HG02840 (cell line): ENCODE data around the gene BCKDHA.
"Not testable (repeated sequence)": the region's sequence is repeated elsewhere in the genome, so short reads cannot be mapped to it uniquely, and the experiment has no call there.

Experiments
- ATAC-seq: cut with Tn5 transposase; IDR thresholded peaks from one replicate; pipeline ENCODE4 v1.9.1; 2021; ENCODE audit warnings: mild to moderate bottlenecking, moderate library complexity, moderate number of reproducible peaks; ENCODE audit not compliant: unreplicated experiment, low FRiP score

The BCKDHA gene

DNA sequence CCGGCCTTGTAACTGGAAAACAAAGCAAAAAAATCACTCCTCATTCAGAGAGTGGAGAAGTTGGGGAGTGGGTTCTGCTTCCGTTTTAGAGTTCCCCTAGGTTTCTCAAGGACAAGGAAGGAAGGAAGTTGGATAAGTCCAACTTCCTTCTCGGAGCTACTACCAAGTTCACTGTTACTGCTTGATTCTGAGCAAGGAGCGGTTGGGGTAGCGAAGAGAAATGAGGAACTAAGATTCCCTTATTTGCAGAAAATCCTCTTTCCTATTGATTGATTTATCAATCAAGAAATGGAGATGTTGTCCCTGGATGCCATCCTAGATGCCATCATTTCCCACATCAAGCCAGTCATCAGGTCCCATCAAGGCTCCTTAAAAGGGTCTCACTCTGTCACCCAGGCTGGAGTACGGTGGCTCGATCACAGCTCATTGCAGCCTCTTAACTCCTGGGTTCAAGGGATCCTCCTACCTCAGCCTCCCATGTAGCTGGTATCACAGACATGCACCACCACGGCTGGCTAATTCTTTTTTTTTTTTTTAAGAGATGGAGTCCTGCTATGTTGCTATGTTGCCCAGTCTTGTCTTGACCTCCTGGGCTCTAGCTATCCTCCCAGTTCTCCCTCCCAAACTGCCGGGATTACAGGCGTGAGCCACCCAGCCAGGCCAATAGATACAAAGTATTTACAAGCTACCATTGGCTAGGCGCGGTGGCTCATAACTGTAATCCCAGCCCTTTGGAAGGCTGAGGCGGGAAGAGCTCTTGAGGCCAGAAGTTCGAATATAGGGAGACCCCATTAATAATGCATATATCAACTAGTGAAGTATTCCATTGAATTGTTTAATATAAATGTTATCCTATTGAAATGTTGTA is 32.9 kb upstream of the BCKDHA start:
- ATAC-seq = no peak

DNA sequence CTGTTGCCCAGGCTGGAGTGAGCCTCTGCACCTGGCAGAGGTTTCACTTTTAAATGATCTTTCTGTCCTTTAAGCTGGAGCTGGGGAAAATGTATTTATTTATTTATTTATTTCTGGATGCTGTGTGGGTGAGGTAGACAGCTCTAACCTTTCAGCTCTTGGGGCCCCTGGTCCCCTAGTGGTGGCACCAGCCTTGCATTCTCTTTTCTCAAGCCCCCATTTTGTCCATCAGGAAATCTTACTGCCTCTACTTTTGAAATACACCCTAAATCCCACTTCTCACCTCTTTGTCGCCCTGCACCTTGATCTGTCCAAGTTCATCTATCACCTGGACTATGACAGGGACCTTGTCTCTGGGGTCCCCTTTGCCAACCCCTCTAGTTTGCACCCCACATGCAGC is 31.5 kb upstream of the BCKDHA start:
- ATAC-seq = no peak

DNA sequence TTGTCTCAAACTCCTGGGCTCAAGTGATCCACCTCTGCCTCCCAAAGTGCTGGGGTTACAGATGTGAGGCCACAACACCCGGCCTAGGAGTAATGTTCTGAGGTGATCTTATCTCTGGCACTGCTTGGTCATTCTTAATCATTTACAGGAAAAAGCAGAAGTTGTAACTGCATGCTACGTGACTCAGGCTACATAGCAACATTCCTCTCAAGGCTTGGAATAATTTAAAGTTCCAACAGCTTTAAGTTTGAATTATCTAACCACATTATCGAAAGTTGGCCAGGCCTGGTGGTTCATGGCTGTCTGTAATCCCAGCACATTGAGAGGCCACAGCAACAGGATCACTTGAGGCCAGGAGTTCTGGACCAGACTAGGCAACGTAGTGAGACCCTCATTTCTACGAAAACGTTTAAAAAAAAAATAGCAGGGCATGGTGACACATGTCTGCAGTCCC is 29.7 kb upstream of the BCKDHA start:
- ATAC-seq = no peak

DNA sequence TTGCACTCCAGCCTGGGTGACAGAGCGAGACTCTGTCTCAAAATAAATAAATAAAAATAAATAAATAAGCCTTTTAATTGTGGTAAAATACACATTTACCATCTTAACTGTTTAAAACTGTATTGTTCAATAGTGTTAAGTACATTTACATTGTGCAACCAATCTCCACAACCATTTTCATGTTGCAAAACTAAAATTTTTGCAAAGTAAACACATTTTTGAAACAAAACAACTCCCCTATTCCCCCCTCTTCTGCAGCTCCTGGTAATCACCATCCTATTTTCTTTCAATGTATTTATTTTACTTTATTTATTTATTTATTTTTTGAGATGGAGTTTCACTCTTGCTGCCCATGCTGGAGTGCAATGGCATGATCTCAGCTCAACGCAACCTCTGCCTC is 27.8 kb upstream of the BCKDHA start:
- no peak for ATAC-seq

DNA sequence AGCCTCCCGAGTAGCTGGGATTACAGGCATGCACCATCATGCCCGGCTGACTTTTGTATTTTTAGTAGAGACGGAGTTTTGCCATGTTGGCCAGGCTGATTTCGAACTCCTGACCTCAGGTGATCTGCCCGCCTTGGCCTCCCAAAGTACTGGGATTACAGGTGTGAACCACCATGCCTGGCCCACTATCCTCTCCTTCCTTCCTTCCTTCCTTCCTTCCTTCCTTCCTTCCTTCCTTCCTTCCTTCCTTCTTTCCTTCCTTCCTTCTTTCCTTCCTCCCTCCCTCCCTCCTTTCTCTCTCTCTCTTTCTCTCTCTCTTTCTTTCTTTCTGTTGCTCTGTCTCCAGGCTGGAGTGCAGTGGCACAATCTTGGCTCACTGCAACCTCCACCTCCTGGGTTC is 26.5 kb upstream of the BCKDHA start:
- ATAC-seq = not testable (repeated sequence)

DNA sequence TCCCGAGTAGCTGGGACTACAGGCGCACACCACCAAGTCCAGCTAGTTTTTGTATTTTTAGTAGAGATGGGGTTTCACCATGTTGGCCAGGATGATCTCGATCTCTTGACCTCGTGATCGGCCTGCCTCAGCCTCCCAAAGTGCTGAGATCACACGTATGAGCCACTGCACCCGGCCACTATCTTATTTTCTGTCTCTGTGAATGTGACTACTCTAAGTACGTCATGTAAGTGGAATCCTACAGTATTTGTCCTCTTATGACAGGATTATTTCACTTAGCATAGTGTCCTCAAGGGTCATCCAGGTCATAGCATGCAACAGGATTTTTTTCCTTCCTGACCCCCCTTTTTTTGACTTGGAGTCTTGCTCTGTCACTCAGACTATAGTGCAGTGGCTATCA is 26.1 kb upstream of the BCKDHA start:
- ATAC-seq = no peak

DNA sequence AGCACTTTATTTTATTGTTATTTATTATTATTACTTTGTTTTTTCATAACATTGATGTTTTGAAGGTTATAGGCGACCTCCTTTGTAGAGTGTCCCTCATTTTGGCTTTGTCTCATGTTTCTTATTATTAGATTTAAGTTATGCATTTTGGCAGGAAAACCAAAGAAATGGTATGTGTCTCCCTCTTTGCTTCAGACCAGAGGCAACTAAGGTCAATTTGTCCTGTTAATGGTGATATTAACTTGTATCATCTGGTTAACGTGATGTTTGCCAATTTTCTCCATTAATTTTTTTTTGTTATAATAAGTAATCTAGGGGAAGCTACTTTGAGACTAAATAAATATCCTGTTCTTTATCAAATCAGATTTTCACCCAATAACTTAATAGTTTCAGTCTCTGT is 25.1 kb upstream of the BCKDHA start:
- no peak for ATAC-seq

DNA sequence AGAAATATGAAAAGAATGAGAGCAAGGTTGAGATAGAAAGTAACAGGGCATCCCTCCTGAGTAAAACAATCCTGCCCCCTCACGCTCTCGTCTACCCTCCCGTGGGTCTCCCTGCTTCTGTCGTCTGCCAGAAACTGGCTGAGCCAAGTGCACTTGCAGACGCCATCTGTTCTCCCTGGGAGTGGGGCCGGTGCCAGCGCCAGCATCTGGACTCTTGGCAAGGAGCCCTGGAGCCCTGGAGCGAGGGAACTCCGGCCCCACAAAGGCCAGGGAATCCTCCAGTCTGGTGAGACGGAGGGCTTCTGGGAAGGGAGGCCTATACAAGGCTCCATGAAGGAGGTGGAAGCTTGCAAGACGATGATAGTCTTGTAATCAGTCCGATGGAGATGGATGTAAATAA is 23.6 kb upstream of the BCKDHA start:
- ATAC-seq = no peak

DNA sequence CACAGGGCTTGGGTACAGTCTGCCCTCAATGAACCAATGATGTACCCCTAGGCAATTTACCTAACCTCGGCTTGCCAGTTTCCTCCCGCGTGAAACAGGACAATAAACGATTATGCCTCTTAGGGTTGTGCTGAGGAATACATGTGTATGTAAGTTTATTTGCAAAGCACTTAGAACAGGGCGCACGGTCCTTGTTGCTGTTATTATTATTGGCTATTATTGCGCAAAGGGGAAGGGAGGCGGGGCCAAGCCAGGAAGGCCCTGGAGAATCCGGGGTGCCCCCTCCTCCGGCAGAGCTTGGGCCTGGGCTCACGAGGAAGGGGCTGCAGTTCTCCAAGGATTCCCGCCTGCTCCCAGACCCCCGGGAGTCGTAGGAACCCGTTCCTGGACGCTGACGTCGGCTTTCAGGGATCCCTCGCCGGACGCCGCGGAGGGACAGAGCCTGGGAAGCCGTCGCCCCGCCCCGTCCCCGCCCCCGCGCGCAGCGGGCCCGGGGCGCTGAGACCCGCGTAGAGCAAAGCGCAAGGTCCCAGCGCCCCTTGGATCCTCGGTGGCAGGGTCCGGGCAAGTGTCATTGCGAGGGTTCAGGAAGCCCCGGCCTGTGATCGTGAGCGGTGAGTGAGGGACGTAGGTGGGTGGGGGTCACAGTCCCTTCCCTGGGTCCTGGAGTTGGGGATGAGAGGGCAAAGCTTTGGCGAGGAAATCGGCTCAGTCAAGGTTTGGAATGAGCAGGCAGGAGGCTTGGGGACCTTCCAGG is 21.2 kb upstream of the BCKDHA start, which contains the start of gene TMEM91:
Gene TMEM91, plus strand, starts transcription at position 293 of the 757 bp plus-strand sequence. CDS start 1,777 bp downstream, outside the sequence.
- no peak for ATAC-seq

DNA sequence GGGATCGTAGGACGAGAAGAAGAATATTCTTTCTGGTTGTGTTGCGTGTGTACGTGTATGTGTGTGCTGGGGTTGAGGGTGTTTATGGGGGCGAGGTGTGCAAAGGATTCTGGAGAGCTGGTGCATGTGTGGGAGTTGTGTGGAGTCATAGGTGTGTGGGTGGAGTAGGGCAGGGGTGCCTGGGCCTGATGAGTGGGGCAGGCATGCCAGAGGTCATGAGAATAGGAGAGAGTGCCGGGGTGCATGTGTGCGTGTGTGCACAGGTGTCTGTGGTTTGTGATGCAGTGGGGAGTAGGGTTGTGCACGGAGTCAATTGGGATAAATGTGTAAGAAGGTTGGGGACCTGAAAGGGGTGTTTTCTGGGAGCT is 20.6 kb upstream of the BCKDHA start:
- no peak for ATAC-seq

DNA sequence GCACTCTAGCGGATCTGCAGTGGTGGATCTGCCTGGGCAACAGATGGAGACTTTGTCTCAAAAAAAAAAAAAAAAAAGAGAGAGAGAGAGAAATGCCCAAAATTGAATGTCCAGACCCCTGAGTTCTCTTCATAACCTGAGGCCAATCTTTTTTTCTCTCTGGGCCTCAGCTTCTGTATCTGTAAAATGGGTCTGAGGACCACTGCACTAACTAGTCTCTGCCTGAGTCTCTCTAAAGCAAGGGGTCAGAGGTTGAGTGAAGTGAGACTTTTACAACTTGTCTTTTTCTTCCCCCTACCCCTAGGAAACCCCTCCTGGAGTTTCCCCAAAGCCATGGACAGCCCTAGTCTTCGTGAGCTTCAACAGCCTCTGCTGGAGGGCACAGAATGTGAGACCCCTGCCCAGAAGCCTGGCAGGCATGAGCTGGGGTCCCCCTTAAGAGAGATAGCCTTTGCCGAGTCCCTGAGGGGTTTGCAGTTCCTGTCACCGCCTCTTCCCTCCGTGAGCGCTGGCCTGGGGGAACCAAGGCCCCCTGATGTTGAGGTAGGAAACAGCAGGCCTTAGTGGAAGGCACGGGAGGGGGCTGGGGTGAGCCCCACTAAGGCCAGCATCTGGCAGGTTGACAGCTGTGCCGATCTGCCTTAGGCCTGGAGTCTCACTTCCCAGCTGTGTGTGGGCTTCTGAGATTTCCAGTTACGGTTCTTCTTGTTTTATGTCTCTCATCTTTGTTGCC is 19.5 kb upstream of the BCKDHA start:
- no peak for ATAC-seq

DNA sequence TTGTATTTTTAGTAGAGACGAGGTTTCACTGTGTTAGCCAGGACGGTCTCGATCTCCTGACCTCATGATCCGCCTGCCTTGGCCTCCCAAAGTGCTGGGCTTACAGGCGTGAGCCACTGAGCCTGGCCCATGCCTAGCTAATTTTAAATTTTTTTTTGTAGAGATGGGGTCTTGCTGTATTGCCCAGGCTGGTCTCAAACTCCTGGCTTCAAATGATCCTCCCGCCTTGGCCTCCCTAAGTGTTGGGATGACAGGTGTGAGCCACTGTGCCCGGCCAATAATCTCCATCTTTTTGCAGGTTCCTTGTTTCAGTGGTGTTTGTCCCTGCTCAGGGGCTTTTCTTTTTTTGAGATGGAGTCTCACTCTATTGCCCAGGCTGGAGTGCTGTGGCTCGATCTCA is 16.1 kb upstream of the BCKDHA start:
- not testable (repeated sequence) for ATAC-seq

DNA sequence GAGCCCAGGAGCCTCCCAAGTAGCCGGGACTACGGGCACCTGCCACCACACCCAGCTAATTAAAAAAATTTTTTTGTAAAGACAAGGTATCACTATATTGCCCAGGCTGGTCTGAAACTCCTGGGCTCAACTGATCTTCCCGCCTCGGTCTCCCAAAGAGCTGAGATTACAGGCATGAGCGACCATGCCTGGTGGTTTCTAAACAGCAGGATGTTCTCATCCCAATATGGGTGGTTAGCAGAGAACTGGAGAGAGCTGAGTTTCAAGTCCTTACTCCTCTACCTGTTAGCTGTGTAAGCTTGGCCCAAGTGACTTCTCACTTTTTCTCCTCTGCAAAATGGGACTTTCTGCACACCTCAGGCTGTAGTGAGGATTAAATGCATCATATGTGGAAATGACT is 13.3 kb upstream of the BCKDHA start:
- ATAC-seq = no peak

DNA sequence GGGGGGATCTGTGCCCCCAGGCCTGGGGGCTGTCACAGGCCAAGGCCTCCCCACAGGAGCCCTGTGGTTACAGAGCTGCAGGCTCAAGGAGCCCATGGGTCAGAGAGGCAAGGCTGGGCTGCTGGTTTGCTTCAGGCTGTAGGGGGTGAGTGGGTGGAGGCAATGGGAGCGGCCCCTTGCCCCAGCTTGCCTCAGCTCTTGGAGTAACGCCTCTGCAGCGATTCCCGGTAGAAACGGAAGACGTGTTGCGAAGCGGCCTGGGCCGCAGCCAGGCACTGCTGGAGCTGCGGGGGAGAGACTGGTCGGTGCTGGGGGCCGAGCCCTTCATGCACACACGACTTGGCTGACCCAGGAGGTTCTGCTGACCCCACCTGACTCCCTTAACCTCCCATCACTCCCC is 11.2 kb upstream of the BCKDHA start:
- no peak for ATAC-seq

DNA sequence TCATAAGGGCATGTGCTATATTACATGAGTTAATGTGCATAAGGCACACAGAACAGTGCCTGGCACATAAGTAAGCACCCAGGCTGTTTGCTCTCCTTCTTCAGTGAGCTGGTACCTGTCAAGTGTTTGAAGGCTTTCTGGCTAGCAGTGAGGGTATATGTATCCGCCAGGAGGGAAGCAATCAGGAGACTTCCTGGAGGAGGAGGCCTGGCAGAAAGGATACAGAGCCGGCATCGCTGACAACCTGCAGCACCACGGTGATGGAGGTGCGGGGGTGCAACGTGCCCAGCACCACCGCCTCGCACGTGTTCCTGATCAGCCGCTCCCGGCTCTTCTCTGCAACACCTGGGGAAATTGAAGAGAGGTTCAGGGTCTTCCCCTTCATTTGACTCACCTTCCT is 6.0 kb upstream of the BCKDHA start:
- no peak for ATAC-seq

DNA sequence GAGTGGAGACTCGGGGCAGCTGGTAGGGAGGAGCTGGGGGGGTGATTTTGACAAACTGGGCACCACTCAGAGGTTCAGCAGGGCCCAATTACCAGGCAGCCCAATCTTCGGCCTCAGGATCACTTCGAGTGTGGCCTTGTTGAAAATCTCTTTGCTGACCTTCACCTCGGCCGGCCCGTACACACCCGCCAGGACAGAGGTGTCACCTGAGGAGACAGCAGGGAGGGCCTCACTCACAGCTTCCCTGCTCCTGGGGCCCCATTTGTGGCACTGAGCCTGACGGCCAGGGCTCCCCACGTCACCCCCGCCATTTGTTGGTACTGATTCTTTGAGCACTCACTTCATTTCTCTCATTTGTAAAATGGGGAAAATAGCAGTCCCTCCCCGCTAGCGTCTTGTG is 4.8 kb upstream of the BCKDHA start:
- ATAC-seq = no peak

DNA sequence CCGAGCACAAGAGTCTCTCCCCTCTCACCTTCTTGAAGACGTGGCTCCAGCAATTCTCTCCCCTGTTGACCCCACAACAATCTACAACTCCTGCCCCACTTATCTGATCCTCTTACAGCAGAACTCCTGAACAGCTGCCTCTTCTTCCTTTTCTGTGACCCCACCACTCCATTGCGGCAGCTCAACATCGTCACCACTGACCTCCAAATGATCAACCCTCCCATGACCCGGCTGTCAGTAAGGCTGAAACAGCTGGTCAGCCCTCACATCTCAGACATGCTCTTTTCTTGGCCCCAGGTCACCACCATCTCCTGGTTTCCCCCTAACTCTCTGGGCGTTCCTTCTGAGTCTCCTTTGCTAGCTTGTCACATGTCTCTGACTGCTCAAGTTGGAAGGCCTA is 2.3 kb upstream of the BCKDHA start:
- no peak for ATAC-seq

DNA sequence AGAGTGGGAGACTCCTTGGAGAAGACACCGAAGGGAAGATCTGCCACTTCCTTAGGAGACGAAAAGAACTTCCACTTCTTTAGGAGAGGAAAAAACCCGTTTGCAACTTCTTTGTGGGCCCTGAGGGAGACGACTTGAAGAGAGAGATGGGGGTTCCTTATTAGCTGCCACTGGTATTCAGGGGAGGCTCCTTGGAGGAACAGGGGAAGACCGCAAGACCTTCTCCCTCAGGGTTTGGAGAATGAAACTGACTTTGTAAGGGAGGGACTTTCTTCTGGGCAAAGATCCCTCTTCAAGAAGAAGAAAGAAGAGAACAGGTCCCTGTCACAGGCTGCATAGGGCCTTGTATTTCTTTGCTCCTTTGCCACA is 416 bp downstream of the BCKDHA start:
- no peak for ATAC-seq

DNA sequence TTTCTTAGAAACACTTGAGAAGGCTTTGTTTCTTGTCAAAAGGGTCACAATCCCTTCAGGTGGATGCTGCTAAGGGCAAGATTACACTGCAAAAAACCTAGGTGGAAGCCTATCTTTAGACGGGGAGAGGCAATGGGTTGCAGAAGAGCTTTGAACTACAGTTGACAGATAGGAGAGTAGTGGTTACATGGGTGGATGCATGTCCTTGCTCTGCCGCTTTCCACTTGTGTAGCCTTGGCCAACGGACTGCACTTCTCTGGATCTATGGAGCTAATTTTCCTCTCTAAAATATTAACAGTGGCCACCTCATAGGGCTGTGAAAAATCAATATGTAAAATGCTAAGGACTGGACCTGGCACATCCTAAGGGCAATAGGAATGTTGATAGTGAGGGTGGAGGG is 980 bp downstream of the BCKDHA start:
- no peak for ATAC-seq

DNA sequence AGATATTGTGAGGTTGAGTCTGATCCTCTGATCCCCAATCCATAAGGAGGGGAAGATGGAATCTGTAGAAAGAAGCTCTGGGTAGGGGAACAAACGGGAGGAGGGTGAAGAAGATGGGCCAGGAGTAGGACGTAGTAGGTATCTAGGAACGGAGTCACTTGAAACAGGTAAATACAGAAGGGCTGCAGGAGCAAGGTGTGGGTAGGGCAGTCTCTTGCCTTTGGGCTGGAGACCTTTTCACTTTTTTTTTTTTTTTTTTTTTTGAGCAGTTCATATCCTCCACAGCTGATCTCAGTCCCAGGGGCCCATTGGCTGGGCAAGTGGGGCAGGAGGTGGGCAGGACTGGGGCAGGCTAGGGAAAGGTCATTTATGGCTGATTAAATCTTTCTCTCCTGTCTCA is 1.5 kb downstream of the BCKDHA start:
- no peak for ATAC-seq

DNA sequence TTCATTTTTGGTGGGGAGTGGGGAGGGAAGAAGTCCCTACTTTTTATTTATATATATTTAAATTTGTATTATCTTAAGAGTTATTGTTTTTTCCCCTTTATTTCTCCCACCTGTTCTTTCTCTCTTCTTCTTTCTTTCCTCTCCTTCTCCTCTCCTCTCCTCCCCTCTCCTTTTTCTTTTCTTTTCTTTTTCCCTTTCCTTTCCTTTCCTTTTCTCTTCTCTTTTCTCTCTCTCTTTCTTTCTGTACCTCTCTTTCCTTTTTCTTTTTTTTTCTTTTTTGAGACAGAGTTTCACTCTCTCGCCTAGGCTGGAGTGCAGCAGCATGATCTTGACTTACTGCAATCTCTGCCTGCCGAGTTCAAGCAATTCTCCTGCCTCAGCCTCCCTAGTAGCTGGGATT is 1.9 kb downstream of the BCKDHA start:
- no peak for ATAC-seq
